ENCODE measurements around the gene MVB12B. TPM values are rescaled to one million over a fixed set of nuclear protein-coding genes. Genes with fewer than 3 reads are reported as not detected.

Gene MVB12B
- total RNA-seq, 1 donor from 2014 or later: 16.5 TPM

- no peaks in the 10 kb centered on the region for H3K36me3 ChIP-seq
- peak in 1 of 2 donors; percentile 75 for DNase-seq (ENCODE audit: extremely low spot score in 2 of 2)
- H3K27me3 ChIP-seq: no peaks in the 10 kb centered on the region
- H3K9me3 ChIP-seq: no peaks in the 10 kb centered on the region
- no peak overlapping the region for H3K27ac ChIP-seq
- TF ChIP-seq CTCF (IDR thresholded peaks at IDR 0.05) (no peak), POLR2AphosphoS5 (IDR thresholded peaks at IDR 0.05; ENCODE audit: insufficient read depth in 1 of 2, low read depth in 1 of 2) (no peak), POLR2A (IDR thresholded peaks at IDR 0.05) (no peak)
- H3K4me3 ChIP-seq: no peak overlapping the region
- intact Hi-C loops (cut with DNase I): no loop called here
- H3K4me1 ChIP-seq: peaks cover 26% of the 10 kb centered on the region
Measured at GRCh38 chr9:126532951-126533925, 206.6 kb downstream of the MVB12B start.

GRCh38 chr9:126533926-126534310 lies 207.3 kb downstream of the MVB12B start:
- Histone ChIP-seq H3K27me3 (no peaks in the 10 kb centered on the region), H3K36me3 (no peaks in the 10 kb centered on the region), H3K4me1 (peaks cover 26% of the 10 kb centered on the region), H3K4me3 (no peak overlapping the region), H3K27ac (no peak overlapping the region), H3K9me3 (no peaks in the 10 kb centered on the region)
- peak in 1 of 2 donors; percentile 49 for DNase-seq (ENCODE audit: extremely low spot score in 2 of 2)
- intact Hi-C loops (cut with DNase I): no loop called here
- TF ChIP-seq CTCF (IDR thresholded peaks at IDR 0.05) (no peak), POLR2AphosphoS5 (IDR thresholded peaks at IDR 0.05; ENCODE audit: insufficient read depth in 1 of 2, low read depth in 1 of 2) (no peak), POLR2A (IDR thresholded peaks at IDR 0.05) (no peak)

GRCh38 chr9:126534431-126535186 lies 208.0 kb downstream of the MVB12B start:
- Histone ChIP-seq H3K27me3 (no peaks in the 10 kb centered on the region), H3K4me3 (no peak overlapping the region), H3K36me3 (no peaks in the 10 kb centered on the region), H3K9me3 (no peaks in the 10 kb centered on the region), H3K4me1 (peaks cover 26% of the 10 kb centered on the region), H3K27ac (no peak overlapping the region)
- TF ChIP-seq POLR2AphosphoS5 (IDR thresholded peaks at IDR 0.05; ENCODE audit: insufficient read depth in 1 of 2, low read depth in 1 of 2): no peak
- no peak for TF ChIP-seq CTCF (IDR thresholded peaks at IDR 0.05)
- TF ChIP-seq POLR2A (IDR thresholded peaks at IDR 0.05): no peak
- no peak for DNase-seq (ENCODE audit: extremely low spot score in 2 of 2)
- intact Hi-C loops (cut with DNase I): no loop called here

- DNase-seq (ENCODE audit: extremely low spot score in 2 of 2): no peak
Measured at GRCh38 chr9:126536131-126536530, 209.5 kb downstream of the MVB12B start.

More at GRCh38 chr9:126536131-126536530, 209.5 kb downstream of the MVB12B start:
- Histone ChIP-seq H3K27ac (no peak overlapping the region), H3K36me3 (no peaks in the 10 kb centered on the region), H3K27me3 (no peaks in the 10 kb centered on the region), H3K4me3 (no peak overlapping the region), H3K4me1 (peaks cover 26% of the 10 kb centered on the region), H3K9me3 (no peaks in the 10 kb centered on the region)
- no peak for TF ChIP-seq POLR2AphosphoS5 (IDR thresholded peaks at IDR 0.05; ENCODE audit: insufficient read depth in 1 of 2, low read depth in 1 of 2)
- TF ChIP-seq CTCF (IDR thresholded peaks at IDR 0.05): no peak
- TF ChIP-seq POLR2A (IDR thresholded peaks at IDR 0.05): no peak
- intact Hi-C loops (cut with DNase I): no loop called here

All from vagina (tissue), 2 donors.